GM18505 (cell line): Measurements from ENCODE around the gene SNRNP35.
"Not testable (repeated sequence)": the region's sequence is repeated elsewhere in the genome, so short reads cannot be mapped to it uniquely, and the experiment has no call there.

Source experiments
- ATAC-seq: cut with Tn5 transposase; IDR thresholded peaks from one replicate; pipeline ENCODE4 v1.9.1; 2021; ENCODE audit not compliant: unreplicated experiment
- POLR2A ChIP-seq: IDR thresholded peaks from 4 replicates; pipeline ENCODE4 v1.6.1; 2011; ENCODE audit warnings: borderline replicate concordance; ENCODE audit not compliant: insufficient read depth, insufficient read length; ENCODE audit errors: extremely low read depth

The SNRNP35 gene

GRCh38 chr12:123469978-123470377, 12.0 kb downstream of the SNRNP35 start:
- ATAC-seq: no peak
- TF ChIP-seq POLR2A: no peak

- no peak for ATAC-seq
- TF ChIP-seq POLR2A: no peak
Measured at GRCh38 chr12:123471374-123472068, 13.6 kb downstream of the SNRNP35 start.

- TF ChIP-seq POLR2A: no peak
- no peak for ATAC-seq
Measured at GRCh38 chr12:123472438-123472849, 14.5 kb downstream of the SNRNP35 start.

GRCh38 chr12:123474485-123475245, 16.7 kb downstream of the SNRNP35 start:
- no peak for ATAC-seq
- no peak for TF ChIP-seq POLR2A

- TF ChIP-seq POLR2A: no peak
- no peak for ATAC-seq
Measured at GRCh38 chr12:123475246-123475703, 17.3 kb downstream of the SNRNP35 start.

- TF ChIP-seq POLR2A: no peak
- ATAC-seq: no peak
Measured at GRCh38 chr12:123478069-123478468, 20.1 kb downstream of the SNRNP35 start.

GRCh38 chr12:123478762-123479161, 20.8 kb downstream of the SNRNP35 start:
- TF ChIP-seq POLR2A: no peak
- ATAC-seq: no peak

GRCh38 chr12:123479442-123480180, 21.7 kb downstream of the SNRNP35 start:
- no peak for TF ChIP-seq POLR2A
- no peak for ATAC-seq

GRCh38 chr12:123481251-123481650, 23.3 kb downstream of the SNRNP35 start:
- not testable (repeated sequence) for ATAC-seq

GRCh38 chr12:123482876-123483275, 24.9 kb downstream of the SNRNP35 start:
- no peak for TF ChIP-seq POLR2A
- ATAC-seq: no peak

GRCh38 chr12:123483602-123484248, 25.8 kb downstream of the SNRNP35 start:
- no peak for ATAC-seq
- no peak for TF ChIP-seq POLR2A

GRCh38 chr12:123485756-123486155, 27.8 kb downstream of the SNRNP35 start:
- TF ChIP-seq POLR2A: no peak
- no peak for ATAC-seq

- TF ChIP-seq POLR2A: no peak
- ATAC-seq: no peak
Measured at GRCh38 chr12:123487428-123487827, 29.5 kb downstream of the SNRNP35 start.

GRCh38 chr12:123488539-123489230, 30.7 kb downstream of the SNRNP35 start:
- ATAC-seq: no peak
- TF ChIP-seq POLR2A: no peak
